ENCODE measurements around the gene KMT5B. TPM values are rescaled to one million over a fixed set of nuclear protein-coding genes. Genes with fewer than 3 reads are reported as not detected.

KMT5B gene
- total RNA-seq, 3 donors from 2014 or later: 35.2 to 74.6 (median 43.9) TPM

- DNase-seq (ENCODE audit: low spot score in 2 of 2): peak; percentile 80 to 84
- no peaks in the 10 kb centered on the region for H3K27me3 ChIP-seq
- H3K27ac ChIP-seq: peak overlapping the region; percentile 99 to 100
- intact Hi-C loops (cut with DNase I; ENCODE audit: low total_unique reads): loop anchor here (2.0 kb wide), 1 partner anchor 203 kb away; the partner anchor contains the start of gene ALDH3B1
- no peaks in the 10 kb centered on the region for H3K9me3 ChIP-seq
- peak overlapping the region; percentile 86 to 91 (median 86) for H3K4me3 ChIP-seq
- peaks cover 8 to 11% of the 10 kb centered on the region in 2 donors for H3K4me1 ChIP-seq
- H3K36me3 ChIP-seq: no peaks in the 10 kb centered on the region
- TF ChIP-seq POLR2A (IDR thresholded peaks at IDR 0.05) (peak; percentile 94), POLR2AphosphoS5 (IDR thresholded peaks at IDR 0.05) (peak; percentile 86 to 91 (median 87))
- TF ChIP-seq, protein P1, sequence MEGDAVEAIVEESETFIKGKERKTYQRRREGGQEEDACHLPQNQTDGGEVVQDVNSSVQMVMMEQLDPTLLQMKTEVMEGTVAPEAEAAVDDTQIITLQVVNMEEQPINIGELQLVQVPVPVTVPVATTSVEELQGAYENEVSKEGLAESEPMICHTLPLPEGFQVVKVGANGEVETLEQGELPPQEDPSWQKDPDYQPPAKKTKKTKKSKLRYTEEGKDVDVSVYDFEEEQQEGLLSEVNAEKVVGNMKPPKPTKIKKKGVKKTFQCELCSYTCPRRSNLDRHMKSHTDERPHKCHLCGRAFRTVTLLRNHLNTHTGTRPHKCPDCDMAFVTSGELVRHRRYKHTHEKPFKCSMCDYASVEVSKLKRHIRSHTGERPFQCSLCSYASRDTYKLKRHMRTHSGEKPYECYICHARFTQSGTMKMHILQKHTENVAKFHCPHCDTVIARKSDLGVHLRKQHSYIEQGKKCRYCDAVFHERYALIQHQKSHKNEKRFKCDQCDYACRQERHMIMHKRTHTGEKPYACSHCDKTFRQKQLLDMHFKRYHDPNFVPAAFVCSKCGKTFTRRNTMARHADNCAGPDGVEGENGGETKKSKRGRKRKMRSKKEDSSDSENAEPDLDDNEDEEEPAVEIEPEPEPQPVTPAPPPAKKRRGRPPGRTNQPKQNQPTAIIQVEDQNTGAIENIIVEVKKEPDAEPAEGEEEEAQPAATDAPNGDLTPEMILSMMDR (IDR thresholded peaks at IDR 0.05): peak in 2 of 3 donors; percentile 48 to 62
These were observed 568 bp upstream of the KMT5B start for GRCh38 chr11:68213555-68214172.

DNA sequence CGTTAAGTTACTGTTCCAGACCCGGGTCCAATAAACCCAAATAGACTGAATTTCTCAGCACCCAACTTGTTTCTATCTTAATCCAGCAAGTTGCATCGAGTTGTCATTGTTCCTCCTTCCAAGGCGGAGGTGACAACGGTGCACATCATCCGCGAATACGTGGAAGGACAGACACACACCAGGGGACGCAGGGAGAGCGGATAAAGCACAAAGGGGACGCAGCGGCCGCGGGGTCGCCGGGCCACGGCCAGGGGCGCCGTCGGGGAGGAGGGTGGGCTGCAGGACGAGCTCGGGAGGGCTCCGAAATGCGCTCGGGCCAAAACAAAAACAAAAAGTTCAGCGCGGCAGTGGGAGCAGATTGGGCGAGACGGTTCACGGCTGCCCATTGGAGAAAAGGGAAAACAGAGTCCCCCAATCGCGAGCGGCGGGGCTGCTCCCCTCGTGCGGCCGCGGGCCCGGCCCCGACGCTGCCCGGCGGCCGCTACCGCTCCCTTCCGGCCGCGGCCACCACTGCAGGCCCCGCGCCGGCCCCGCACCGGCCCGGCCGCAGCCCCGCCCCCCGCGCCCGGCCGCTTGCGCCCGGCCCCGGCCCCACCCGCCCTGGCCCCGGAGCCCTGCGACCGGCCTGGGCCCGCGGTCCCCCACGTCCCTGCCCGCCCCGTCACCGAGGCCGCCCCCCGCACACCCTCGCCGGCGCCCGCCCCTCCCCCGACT lies 518 bp downstream of the KMT5B start:
- Histone ChIP-seq H3K4me1 (peaks cover 8 to 11% of the 10 kb centered on the region in 2 donors), H3K27ac (peak overlapping the region; percentile 99 to 100), H3K36me3 (no peaks in the 10 kb centered on the region), H3K4me3 (peak overlapping the region; percentile 86 to 91 (median 86)), H3K27me3 (no peaks in the 10 kb centered on the region), H3K9me3 (no peaks in the 10 kb centered on the region)
- intact Hi-C loops (cut with DNase I; ENCODE audit: low total_unique reads): loop anchor here (2.0 kb wide), 1 partner anchor 202 kb away; the partner anchor contains the start of gene ALDH3B1
- peak; percentile 59 to 75 for DNase-seq (ENCODE audit: low spot score in 2 of 2)
- TF ChIP-seq POLR2A (IDR thresholded peaks at IDR 0.05) (no peak), POLR2AphosphoS5 (IDR thresholded peaks at IDR 0.05) (peak; percentile 19 to 48 (median 26))
- TF ChIP-seq, protein P1 (IDR thresholded peaks at IDR 0.05): peak in 2 of 3 donors; percentile 9 to 33

DNA sequence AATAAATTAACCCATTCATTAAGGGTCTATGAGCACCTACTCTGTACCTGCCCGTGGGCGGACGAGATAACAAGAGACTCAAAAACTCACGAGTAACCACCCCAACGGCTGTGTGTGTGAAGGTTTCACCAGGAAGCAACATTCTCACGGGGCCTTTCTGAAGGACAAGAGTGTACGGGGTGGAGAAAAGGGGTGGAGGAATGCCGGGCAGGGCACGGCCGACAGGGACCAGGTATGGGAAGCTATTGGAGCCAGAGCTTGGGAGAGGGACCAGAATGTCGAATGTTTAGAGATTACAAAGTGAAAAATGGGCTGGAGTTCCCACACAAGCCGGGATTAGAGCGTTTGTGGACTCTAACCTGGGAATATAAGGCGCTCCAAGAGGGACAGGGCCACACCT lies 1.6 kb downstream of the KMT5B start:
- intact Hi-C loops (cut with DNase I; ENCODE audit: low total_unique reads): no loop called here
- Histone ChIP-seq H3K4me1 (peaks cover 8 to 11% of the 10 kb centered on the region in 2 donors), H3K36me3 (no peaks in the 10 kb centered on the region), H3K9me3 (no peaks in the 10 kb centered on the region), H3K4me3 (peak overlapping the region; percentile 86 to 91 (median 86)), H3K27ac (peak overlapping the region; percentile 99 to 100), H3K27me3 (no peaks in the 10 kb centered on the region)
- TF ChIP-seq POLR2AphosphoS5 (IDR thresholded peaks at IDR 0.05) (no peak), POLR2A (IDR thresholded peaks at IDR 0.05) (no peak)
- TF ChIP-seq, protein P1 (IDR thresholded peaks at IDR 0.05): no peak
- peak in 1 of 2 donors; percentile 35 for DNase-seq (ENCODE audit: low spot score in 2 of 2)

DNA sequence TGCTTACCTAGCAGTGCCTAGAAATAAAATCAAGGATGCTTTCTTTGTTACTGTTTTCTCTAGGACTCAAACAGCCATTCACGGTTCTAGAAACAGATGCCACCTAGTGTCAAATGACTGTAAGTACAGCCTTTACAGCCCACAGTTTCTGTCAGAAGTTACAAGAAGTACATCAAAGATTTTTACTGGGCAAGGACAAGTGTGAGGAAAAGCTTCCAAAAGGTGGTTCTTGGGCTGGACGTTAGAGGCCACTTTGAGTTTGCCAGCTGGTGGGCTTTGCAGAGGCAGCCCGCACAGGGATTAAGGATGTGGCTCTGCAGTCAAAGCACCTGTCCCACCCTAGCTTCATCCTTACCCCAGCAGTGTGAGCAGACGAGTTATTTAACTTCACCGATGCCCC lies 6.9 kb downstream of the KMT5B start:
- peak overlapping the region in 1 of 2 donors; percentile 17 for H3K27ac ChIP-seq
- TF ChIP-seq POLR2A (IDR thresholded peaks at IDR 0.05) (no peak), POLR2AphosphoS5 (IDR thresholded peaks at IDR 0.05) (no peak)
- TF ChIP-seq, protein P1 (IDR thresholded peaks at IDR 0.05): peak; percentile 68 to 82 (median 72)
- no peaks in the 10 kb centered on the region for H3K9me3 ChIP-seq
- no peaks in the 10 kb centered on the region for H3K36me3 ChIP-seq
- no peak overlapping the region for H3K4me3 ChIP-seq
- peaks cover 0 to 21% of the 10 kb centered on the region in 2 donors for H3K4me1 ChIP-seq
- no peaks in the 10 kb centered on the region for H3K27me3 ChIP-seq
- DNase-seq (ENCODE audit: low spot score in 2 of 2): no peak
- intact Hi-C loops (cut with DNase I; ENCODE audit: low total_unique reads): no loop called here

DNA sequence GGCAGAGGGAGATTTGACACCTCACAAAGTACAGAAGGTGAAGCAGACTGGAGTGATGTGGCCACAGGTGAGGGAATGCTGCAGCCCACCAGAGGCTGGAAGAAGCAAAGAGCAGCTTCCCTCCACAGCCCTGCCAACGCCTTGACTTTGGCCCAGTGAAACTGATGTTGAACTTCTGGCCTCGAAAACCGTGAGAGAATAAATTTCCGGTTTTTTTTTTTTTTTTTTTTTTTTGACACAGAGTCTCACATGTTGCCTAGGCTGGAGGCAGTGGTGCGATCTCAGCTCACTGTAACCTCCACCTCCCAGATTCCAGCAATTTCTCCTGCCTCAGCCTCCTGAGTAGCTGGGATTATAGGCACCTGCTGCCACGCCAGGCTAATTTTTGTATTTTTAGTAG lies 8.7 kb downstream of the KMT5B start:
- H3K9me3 ChIP-seq: no peaks in the 10 kb centered on the region
- H3K27ac ChIP-seq: peak overlapping the region in 1 of 2 donors; percentile 55
- no peaks in the 10 kb centered on the region for H3K36me3 ChIP-seq
- H3K27me3 ChIP-seq: no peaks in the 10 kb centered on the region
- TF ChIP-seq POLR2A (IDR thresholded peaks at IDR 0.05) (no peak), POLR2AphosphoS5 (IDR thresholded peaks at IDR 0.05) (no peak)
- TF ChIP-seq, protein P1 (IDR thresholded peaks at IDR 0.05): no peak
- intact Hi-C loops (cut with DNase I; ENCODE audit: low total_unique reads): no loop called here
- H3K4me3 ChIP-seq: no peak overlapping the region
- DNase-seq (ENCODE audit: low spot score in 2 of 2): no peak
- H3K4me1 ChIP-seq: peaks cover 0 to 19% of the 10 kb centered on the region in 2 donors
